ENCODE data around the gene C16orf86. TPM values are rescaled to one million over a fixed set of nuclear protein-coding genes. Genes with fewer than 3 reads are reported as not detected.

The C16orf86 gene
- total RNA-seq, 1 experiment from 2014 or later, result 0.79 TPM

DNA sequence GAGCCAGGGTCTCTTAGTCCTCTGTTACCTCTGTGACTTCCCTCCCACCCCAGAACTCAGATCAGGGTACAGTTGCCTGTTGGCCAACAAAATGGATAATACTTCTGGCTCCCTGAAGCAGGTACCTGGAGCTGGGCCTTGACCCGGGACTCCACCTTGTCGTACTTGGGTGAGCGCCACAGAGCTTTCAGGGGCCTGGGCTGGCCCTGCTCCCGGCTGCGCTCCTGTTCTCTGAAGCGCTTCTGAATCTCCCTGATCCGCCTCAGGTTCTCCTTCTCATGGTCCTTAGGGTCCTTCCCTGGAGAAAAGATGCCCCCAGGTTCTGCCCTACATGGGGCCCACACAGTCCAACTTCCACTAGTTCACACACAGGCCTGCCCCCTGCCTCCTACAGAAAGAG is 1.7 kb upstream of the C16orf86 start:
- Histone ChIP-seq H3K79me2 (ENCODE audit: insufficient read depth, low read length) (peaks cover 5% of the 10 kb centered on the region; the same call in 1 of the 2 replicates), H3K4me2 (ENCODE audit: low read length) (no peak overlapping the region), H3K4me3 (replicated peaks in 1 of 2; ENCODE audit: low read depth in 1 of 2, low read length in 2 of 2) (no peak overlapping the region), H3K27ac (ENCODE audit: low read depth, low read length) (no peak overlapping the region), H3K27me3 (ENCODE audit: insufficient read depth, low read length) (no peaks in the 10 kb centered on the region), H3K4me1 (ENCODE audit: control insufficient read depth in 1 of 2, insufficient read depth in 2 of 2, low read length in 2 of 2) (peaks cover 9 to 48% of the 10 kb centered on the region in 2 experiments; a peak in 3 of 4 replicates), H3K9me2 (ENCODE audit: insufficient read depth) (no peaks in the 10 kb centered on the region), H3K9ac (ENCODE audit: low read length) (no peak overlapping the region), H4K20me1 (ENCODE audit: insufficient read depth) (no peaks in the 10 kb centered on the region), H3K9me3 (ENCODE audit: control insufficient read depth in 1 of 2, insufficient read depth in 1 of 2, low read depth in 1 of 2, low read length in 2 of 2) (no peaks in the 10 kb centered on the region), H2AFZ (ENCODE audit: low read depth, low read length, poor library complexity, severe bottlenecking) (no peak overlapping the region), H3K36me3 (ENCODE audit: control insufficient read depth in 1 of 2, insufficient read depth in 2 of 2, low read length in 2 of 2) (no peaks in the 10 kb centered on the region)
- BruUV-seq (replicated peaks), result no TSS peak
- ChIA-PET POLR2A (no interaction called here), CTCF (no interaction called here), RAD21 (ENCODE audit: low non-redundant PET in 1 of 2, low total read pairs in 2 of 2, uncharacterized antibody in 2 of 2, unreplicated experiment in 2 of 2) (no interaction called here)
- intact Hi-C loops (cut with micrococcal nuclease), result loop anchor here (10.0 kb wide), 1 partner anchor 710 kb away; no protein-coding TSS in a partner anchor
- DNase-seq (ENCODE audit: low read depth, low spot score), result no peak
- no peak for ATAC-seq
- no peak for TF ChIP-seq FOSL1 (IDR thresholded peaks at IDR 0.05; ENCODE audit: low read depth)
- TF ChIP-seq POLR2A (IDR thresholded peaks at IDR 0.05; ENCODE audit: borderline replicate concordance, extremely low read depth, insufficient read depth, insufficient read length), result no peak
- TF ChIP-seq SP1 (IDR thresholded peaks at IDR 0.05; ENCODE audit: low read depth), result no peak
- no peak for TF ChIP-seq CBX3 (IDR thresholded peaks at IDR 0.05; ENCODE audit: low read depth)
- no peak for TF ChIP-seq TCF7L2 (IDR thresholded peaks at IDR 0.05; ENCODE audit: borderline replicate concordance, extremely low read depth, insufficient read depth, insufficient read length)
- TF ChIP-seq ELF1 (IDR thresholded peaks at IDR 0.05; ENCODE audit: borderline replicate concordance, low read depth), result no peak
- TF ChIP-seq YY1 (IDR thresholded peaks at IDR 0.05; ENCODE audit: extremely low read depth, insufficient replicate concordance, low read depth, low read length), result no peak
- no peak for TF ChIP-seq SIN3A (IDR thresholded peaks at IDR 0.05; ENCODE audit: low read depth)
- no peak for TF ChIP-seq CEBPB (IDR thresholded peaks at IDR 0.05; ENCODE audit: low read depth)
- TF ChIP-seq, protein P1, sequence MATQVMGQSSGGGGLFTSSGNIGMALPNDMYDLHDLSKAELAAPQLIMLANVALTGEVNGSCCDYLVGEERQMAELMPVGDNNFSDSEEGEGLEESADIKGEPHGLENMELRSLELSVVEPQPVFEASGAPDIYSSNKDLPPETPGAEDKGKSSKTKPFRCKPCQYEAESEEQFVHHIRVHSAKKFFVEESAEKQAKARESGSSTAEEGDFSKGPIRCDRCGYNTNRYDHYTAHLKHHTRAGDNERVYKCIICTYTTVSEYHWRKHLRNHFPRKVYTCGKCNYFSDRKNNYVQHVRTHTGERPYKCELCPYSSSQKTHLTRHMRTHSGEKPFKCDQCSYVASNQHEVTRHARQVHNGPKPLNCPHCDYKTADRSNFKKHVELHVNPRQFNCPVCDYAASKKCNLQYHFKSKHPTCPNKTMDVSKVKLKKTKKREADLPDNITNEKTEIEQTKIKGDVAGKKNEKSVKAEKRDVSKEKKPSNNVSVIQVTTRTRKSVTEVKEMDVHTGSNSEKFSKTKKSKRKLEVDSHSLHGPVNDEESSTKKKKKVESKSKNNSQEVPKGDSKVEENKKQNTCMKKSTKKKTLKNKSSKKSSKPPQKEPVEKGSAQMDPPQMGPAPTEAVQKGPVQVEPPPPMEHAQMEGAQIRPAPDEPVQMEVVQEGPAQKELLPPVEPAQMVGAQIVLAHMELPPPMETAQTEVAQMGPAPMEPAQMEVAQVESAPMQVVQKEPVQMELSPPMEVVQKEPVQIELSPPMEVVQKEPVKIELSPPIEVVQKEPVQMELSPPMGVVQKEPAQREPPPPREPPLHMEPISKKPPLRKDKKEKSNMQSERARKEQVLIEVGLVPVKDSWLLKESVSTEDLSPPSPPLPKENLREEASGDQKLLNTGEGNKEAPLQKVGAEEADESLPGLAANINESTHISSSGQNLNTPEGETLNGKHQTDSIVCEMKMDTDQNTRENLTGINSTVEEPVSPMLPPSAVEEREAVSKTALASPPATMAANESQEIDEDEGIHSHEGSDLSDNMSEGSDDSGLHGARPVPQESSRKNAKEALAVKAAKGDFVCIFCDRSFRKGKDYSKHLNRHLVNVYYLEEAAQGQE (IDR thresholded peaks at IDR 0.05; ENCODE audit: low read depth), result no peak
- TF ChIP-seq EZH2 (IDR thresholded peaks at IDR 0.05), result no peak
- TF ChIP-seq JUND (IDR thresholded peaks at IDR 0.05), result no peak
- TF ChIP-seq, protein P2, sequence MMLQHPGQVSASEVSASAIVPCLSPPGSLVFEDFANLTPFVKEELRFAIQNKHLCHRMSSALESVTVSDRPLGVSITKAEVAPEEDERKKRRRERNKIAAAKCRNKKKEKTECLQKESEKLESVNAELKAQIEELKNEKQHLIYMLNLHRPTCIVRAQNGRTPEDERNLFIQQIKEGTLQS (IDR thresholded peaks at IDR 0.05), result no peak
- TF ChIP-seq SRF (IDR thresholded peaks at IDR 0.05; ENCODE audit: low read depth), result no peak
- no peak for TF ChIP-seq POLR2AphosphoS5 (IDR thresholded peaks at IDR 0.05; ENCODE audit: low read depth, low read length)
- TF ChIP-seq ZNF274 (IDR thresholded peaks at IDR 0.05; ENCODE audit: low read depth, low read length), result no peak
- no peak for TF ChIP-seq EZH2phosphoT487 (IDR thresholded peaks at IDR 0.05; ENCODE audit: borderline replicate concordance)

Measured in HCT116 (cell line).